Epidermal melanocyte (primary cell): ENCODE measurements around the gene GPR15.

Source experiments
- DNase-seq: peaks from one replicate; pipeline ENCODE4 v3.0.0; 2011; ENCODE audit warnings: low spot score; ENCODE audit not compliant: insufficient read length

GPR15 gene

GRCh38 chr3:98529856-98530459 lies 1.8 kb upstream of the GPR15 start:
- no peak for DNase-seq

DNA sequence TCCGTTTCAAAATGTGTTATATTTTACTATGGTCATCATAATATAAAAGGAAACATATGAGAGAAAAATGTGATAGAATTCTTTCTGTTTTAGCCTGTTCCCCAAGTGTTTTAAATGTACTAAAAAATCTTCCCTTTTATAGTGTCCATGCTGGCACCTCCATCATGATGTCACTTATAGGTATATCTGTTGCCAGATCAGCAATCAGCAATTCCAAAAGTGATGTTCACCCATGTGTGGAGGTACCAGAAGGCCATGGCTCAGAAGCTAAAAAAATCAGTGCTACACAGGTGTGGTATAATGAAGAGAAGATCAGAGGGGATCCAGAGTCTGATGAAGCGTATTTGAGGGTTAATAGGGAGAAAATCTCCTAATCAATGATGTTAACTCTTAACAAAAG lies 1.1 kb upstream of the GPR15 start:
- no peak for DNase-seq

- no peak for DNase-seq
These were observed 478 bp downstream of the GPR15 start for GRCh38 chr3:98532275-98532637.

DNA sequence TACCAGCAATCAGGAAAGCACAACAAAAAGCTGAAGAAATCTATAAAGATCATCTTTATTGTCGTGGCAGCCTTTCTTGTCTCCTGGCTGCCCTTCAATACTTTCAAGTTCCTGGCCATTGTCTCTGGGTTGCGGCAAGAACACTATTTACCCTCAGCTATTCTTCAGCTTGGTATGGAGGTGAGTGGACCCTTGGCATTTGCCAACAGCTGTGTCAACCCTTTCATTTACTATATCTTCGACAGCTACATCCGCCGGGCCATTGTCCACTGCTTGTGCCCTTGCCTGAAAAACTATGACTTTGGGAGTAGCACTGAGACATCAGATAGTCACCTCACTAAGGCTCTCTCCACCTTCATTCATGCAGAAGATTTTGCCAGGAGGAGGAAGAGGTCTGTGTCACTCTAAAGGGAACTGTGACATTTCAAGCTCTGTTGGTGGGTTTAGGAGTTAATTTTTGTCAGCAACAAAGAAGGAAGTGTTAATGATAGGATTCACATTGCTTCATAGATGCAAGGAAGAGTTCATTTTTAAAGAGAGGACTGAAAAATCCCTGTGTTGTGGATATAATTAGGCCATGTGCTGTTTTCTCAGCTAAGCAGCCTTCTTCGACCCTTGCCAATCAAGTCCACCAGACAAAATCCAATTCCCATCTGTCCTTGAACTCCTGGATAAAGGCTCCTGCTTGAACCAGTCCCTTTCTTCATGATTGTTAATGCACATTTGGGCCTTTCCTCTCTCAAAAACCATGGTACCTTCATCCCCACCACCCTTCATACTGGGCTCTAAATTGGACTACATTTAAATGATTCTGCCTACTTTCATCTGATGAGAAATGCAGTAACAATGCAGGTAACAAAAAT lies 1.2 kb downstream of the GPR15 start:
- no peak for DNase-seq

- DNase-seq = no peak
These were observed 2.4 kb downstream of the GPR15 start for GRCh38 chr3:98534168-98534567.

DNA sequence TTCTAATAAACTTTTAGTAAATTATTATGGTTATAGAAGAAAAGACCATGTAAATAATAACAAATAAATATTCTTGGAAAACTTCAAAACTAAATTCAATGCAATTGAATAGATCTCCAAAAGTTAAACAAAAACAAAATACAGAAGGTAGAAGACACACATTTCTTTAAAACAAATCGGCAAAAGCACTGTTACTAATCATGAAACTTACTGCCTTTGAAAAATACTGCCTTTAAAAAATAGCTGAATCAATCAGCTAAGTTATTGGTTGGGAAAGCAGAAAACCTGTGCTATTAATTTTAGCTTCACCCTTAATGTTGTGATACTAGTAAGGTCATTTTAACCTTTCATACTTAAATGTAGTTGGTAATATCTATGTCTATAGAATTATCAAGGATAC lies 3.0 kb downstream of the GPR15 start:
- DNase-seq = no peak

- no peak for DNase-seq
These were observed 4.8 kb downstream of the GPR15 start for GRCh38 chr3:98536456-98537017.

- no peak for DNase-seq
These were observed 8.6 kb downstream of the GPR15 start for GRCh38 chr3:98540346-98540745.

GRCh38 chr3:98541695-98542094 lies 9.9 kb downstream of the GPR15 start:
- DNase-seq = no peak

DNA sequence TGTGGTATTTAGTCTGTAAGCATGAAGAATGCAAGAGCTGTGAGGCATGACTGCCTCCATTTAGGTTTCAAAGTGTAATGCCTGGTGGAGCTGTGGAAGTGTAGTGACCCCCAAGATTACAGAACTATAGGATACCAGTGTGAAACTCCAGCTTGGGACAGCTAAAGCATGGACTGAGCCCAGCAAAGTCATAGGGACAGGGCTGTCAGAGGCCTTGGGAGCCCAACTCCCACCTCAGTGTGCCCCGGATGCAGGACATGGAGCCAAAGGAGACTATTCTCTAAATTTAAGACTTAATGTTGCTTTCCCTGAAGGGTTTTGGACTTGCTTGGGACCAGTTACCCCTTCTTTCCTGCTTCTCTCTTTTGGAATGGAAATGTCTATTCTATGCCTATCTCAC lies 10.8 kb downstream of the GPR15 start:
- no peak for DNase-seq

GRCh38 chr3:98545940-98546339 lies 14.2 kb downstream of the GPR15 start:
- no peak for DNase-seq

DNA sequence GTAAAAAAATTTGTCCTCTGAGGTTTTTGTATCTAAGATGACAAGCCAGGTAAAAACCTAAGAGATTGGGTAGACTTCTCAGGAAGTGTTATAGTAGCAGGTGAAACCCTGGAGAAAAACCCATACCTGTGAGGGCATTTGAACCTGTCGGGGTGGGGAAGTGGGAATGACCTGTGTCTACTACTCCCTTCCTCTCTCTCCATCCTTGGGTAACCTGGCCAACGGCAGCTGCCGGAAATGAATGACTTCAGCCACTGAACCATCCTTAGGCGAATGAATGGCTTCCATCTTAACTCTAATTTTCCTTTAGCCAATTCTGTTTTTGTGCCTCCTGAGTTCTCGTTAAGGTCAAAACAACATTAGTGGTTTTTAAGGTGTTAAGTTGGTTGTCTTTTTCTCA lies 16.8 kb downstream of the GPR15 start:
- DNase-seq = no peak

DNA sequence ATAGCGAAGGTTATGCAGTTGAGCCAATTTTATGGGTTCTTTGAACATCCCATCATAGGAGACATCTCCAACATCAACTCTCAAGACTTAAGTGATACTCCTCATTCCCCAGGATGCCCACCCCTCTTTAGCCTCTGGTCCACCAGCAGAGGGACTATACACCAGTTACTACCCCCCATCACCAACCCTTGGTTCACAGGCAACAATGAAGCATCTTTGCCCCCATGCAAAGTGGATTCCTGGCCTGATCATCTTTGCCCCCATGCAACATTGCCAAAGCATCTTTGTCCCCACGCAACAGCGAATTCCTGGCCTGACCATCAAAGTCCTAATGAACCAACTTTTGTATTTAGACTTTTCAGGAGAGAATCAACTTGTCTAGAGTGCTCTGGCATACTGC lies 19.1 kb downstream of the GPR15 start:
- no peak for DNase-seq

DNA sequence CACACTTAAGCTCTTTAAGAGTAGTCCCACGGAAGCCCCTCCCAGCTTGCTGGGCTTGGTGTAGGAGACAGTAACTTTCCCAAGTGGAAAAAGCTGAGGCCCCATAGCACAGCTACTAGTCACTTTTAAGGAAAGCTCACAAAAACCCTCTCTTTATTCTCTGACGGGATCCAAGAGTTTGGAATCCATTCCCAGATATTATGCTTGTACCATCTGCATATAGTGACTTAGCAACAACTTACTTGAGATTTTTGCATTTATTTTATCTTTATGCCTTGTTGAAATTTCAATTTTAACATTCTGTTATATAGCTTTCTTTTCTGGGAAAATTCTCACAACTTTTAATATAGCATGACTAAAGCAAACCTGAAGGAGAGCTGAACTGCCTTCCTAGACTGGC lies 19.5 kb downstream of the GPR15 start:
- DNase-seq = no peak

DNA sequence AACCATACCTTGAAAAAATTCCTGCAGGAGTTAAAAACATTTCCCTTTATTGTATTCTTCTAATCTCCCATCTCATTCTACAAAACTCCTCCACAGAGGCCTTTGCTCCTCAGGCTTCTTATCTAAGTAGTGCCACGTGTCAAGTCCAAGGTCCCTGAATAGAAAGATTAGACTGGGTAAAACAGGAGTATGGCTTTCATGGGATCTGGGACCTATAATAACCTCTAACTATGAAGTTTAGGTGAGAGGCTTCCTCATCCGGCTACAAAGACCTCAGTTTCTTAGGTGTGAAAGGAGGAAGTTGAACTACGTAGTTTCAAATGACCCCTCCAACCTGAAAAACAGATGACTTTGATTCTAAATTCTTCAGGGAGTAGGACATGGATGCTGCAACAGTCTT lies 20.0 kb downstream of the GPR15 start:
- DNase-seq = no peak

DNA sequence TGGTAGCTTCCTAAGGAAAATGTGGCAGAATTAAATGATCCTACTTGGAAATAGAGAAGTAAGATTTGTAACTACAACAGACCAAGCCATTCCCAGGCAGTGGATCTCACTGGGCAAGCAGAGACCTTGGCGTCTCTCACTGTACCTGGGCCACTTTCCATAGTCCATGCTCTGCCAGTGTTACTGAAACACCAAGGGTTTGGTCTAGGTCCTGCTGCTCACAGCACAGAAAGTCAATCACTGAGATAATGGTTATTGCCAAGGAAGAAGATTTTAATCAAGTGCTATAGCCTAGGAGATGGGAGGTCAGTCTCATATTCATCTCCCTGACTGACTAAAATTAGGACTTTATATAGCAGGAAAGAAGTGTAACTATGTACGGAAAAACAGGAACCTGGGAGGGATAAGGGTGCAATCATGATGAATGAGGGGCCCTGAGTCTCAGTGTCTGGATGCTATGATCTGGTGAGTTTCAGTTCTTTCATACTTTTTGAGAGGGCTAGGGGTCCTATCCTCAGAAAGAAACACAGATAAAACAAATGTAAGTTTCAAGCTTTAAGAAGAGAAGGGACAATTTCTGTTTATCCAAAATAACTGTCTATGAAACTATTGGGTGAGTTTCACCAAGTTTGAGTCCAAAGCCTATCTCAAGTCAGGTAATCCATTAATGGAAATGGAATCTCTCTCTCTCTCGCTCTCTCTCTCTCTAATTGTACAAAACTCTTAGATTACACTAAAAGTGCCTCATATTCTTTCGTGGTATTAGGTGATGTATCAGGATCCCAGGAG lies 20.6 kb downstream of the GPR15 start:
- no peak for DNase-seq

DNA sequence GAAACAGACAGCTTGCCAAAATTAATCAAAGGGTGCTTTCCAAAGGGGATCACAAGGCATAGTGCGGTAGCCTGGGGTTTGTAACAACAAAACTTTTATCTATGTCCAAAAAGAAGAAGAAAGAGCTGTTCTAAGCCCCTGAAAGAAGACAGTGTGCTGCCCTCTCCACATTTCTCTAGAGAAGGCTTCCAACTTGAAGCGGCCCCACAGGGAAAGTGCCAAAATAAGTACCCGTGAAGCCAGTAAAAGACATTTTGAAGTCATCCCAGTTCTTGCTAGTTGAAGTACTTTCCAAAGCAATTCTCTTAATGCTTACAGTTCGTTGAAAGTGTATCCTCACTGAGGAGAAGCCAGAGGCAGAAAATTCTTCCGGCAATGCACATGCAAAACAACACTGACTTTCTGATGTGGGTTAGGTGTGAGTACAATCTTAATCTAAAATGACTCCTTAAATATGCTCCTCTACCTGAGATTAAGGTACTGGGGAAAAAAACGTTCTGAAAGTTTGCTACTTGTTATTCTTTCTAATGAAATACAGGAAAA lies 21.3 kb downstream of the GPR15 start:
- DNase-seq = no peak

DNA sequence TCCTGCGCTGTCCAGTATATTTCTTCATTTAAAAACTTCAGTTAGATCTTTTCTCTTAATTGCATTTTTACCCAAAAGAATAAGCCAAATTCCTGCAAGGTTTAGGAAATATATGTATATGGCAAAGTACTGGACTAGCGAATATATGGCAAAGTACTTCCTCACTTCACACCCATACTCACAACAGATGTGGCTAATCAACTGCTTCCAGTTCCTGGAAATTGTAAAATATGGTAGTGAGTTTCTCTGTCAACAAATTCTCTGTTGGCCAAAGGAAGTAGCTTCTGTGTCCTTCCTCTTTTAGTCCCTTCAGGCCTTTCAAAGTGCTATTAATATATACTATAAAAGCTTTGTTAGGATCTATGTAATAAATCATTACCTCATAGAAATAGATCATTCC lies 22.0 kb downstream of the GPR15 start:
- no peak for DNase-seq

- DNase-seq = no peak
These were observed 22.8 kb downstream of the GPR15 start for GRCh38 chr3:98554580-98554979.

- no peak for DNase-seq
These were observed 23.2 kb downstream of the GPR15 start for GRCh38 chr3:98555025-98555379.

DNA sequence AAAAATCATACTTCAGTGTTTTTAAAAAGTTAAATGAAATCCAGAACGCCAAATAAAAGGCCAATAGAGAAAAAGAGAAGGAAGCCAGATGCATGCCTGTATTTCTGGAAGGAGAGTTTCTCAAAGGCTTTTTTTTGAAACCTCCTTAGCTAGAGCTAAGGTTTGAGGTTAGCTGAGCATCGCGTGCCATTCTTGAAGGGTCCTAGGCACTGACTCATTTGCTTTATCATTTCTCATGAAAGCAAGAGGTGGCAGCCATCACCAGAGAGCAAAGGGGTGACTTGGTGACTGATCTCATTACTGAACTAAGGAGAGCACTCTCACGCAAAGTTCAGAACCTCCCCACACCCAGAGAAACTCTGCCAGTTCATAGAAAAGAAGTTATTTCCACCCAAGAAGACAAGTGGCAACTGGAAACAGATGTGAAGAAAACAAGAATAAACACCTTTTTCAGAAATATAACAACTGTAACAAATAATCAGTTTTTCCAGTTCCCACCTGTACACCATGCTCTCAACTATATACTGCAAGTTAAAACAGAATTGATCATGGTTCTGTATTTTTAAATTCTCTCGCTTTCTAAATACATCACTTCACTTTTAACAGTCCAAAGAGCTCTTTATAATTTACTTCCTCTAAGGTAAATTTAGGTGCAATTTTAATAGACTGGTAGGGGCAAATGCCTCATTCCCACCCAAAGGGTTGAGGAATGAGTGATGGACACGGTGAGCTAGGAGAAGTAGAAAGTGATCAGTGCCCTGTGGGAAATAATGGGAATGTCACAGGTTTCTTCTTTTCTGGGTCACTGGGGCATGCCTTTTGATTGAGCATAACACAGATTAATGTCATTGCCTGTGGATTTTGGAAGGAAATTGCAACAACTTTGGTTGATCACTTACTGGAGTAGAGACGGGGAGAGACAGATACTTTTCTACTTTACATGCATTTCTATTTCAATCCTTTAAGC lies 24.7 kb downstream of the GPR15 start:
- DNase-seq = no peak
